KG1 (cell line): ENCODE data around the gene PDE6G.

Source experiments
- DNase-seq: peaks from one replicate; lab custom pipeline; 2025; lab: John Stamatoyannopoulos, UW

PDE6G gene

DNA sequence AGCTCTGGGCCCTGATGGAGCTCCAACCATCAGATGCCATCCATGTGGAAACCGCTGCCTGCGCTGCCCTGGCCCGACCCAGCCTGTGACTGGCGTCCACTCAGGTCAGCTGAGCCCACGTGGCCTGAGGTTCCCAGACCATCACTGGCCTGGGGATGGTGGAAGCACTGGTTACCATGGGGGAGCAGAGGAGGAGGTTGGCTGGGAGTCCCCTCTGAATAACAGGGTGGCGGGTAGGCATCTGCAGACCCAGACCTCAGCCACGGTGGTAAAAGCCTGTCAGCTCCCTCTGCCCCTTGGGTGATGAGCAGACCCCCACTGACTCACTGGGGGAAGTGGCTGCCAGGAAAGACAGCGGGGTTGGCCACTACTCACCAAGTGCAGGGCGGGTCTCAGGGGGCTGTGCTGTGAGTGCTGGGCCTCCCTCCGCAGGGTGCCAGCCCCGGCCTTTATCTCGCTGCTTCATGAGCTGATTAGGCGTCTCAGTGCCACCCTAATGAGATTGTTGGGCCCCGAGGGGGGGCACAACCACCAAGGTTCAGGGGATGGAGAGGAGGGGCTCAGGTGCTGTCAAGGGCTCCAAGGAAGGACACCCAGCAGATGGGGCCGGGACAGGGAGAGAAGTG, at the start of gene PDE6G:
Gene PDE6G, minus strand, starts transcription at position 425 of the 626 bp plus-strand sequence. CDS start 3,237 bp downstream, outside the sequence.
- no peak for DNase-seq

DNA sequence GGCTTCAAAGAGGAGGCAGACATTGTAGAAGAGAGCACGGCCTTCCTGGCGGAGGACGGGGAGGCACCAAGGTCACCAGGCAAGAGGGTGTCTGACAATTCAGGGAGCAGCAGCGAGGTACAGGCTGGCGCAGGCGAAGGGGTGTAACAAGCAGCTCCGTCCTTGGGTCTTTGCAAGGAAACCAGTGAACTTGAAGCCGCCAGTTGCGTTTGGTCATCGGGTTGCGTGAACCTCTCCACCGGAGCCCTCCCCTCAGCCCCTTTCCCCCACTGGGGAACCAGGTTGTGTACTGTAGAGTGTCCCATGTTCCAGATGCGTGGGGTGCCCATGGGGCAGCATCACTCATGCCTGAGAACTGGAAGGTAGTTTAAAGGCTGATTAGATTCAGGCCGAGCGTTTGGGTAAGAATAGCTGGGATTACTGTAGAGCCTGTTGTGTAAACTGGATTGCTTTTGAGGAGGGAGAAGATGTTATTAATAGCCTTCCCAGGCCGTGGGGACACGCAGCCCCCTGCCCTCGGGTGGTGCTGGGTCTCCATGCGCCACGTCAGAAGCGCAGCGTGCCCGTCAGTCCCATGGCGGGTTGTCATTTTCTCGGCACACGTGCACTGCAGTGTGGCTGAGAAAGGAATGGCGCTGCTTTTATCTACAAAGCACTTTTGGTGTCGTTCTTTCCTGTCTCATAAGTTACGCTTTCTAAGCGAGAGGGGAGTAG, 49.3 kb upstream of the PDE6G start:
- no peak for DNase-seq

DNA sequence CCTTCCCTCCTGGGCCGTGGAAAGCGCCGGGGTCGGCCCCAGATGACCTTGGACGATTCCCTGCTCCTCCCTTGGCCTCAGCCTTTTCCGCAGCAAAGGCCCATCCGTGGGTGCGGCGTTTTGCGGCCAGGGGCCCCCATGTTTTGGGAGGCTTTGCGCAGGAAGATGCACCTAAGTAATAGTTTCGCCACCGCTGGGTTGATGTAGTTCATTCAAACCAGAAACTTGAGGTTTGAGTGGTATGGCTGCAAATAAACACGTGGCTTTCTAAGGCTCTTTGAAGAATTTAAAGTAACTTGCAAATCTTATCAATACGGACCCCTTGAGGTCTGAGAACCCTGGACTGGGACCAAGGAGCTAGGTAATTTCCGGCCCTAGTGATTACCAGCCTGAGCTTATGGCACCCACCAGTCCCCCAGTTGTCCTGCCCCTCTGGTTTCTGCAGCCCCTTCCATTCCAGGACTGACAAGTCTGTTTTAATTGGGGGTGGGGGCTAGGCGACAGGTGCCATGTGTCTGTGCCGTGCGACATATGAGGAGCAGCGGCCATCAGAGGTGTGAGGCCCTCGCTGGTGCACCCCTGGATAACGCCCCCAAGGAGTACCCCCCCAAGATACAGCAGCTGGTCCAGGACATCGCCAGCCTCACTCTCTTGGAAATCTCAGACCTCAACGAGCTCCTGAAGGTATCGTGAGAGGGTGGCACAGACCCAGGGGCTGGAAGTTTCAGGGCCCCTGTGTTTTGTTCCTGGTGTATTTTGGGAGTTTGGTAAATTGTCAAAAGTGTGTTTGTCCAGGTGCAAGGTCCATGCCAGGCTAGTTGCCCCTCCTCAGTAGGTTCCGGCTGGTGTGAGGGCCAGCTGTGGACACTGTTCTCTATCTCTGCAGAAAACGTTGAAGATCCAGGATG, 47.7 kb upstream of the PDE6G start:
- no peak for DNase-seq

DNA sequence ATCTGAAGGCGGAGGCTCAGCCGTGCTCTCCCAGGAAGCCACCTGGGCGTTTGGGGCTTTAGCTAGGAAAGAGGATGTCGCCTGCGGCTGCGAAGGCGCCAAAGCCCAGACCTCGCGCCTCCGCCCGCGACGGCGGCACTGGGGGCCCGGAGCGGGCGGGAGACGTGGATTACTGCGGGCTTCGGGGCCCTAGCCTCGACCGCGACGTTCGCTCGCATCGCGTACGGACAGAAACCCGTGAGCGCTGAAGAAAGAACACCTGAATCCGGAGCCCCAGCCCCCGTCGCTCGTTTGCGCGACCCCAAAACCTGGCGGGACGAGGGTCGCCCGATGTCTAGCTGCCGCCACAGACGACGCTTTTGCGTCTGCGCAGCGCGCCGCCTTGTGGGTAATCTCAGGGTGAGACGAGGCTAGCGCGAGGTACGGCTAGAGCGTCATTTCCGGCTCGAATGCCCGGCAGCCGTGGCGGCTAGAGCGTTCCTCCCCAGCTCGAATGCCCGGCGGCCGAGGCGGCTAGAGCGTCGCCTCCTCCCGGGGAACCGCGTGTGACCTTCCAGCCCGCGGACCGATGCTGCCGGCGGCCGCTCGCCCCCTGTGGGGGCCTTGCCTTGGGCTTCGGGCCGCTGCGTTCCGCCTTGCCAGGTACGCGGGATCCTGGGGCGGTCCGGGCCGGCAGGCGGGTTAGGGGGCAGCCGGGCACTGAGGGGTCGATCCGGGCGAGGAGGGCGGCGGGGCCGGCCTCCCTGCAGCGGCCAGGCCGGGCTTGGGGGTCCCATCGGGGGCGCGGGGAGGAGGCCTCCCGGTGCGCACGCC, 46.8 kb upstream of the PDE6G start, which contains the start of gene MRPL12:
Gene MRPL12, plus strand, starts transcription at position 434 of the 813 bp plus-strand sequence. Its CDS starts 135 bp downstream, at position 569.
- peak; percentile 78 for DNase-seq

DNA sequence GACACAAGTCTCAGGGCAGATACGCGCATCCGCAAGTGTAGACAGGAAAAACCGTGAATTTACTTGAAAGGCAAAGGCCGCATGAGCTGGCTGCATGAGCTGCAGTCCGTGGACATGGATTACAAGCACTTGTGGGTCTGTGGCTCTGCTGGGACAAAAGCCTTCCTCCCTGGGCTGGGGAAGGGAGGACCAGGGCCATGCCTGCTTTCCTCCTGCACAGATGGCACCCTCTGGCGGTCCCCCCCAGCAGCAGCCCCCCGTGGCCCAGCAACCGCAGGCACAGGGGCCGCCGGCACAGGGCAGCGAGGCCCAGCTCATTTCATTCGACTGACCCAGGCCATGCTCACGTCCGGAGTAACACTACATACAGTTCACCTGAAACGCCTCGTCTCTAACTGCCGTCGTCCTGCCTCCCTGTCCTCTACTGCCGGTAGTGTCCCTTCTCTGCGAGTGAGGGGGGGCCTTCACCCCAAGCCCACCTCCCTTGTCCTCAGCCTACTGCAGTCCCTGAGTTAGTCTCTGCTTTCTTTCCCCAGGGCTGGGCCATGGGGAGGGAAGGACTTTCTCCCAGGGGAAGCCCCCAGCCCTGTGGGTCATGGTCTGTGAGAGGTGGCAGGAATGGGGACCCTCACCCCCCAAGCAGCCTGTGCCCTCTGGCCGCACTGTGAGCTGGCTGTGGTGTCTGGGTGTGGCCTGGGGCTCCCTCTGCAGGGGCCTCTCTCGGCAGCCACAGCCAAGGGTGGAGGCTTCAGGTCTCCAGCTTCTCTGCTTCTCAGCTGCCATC, 45.1 kb upstream of the PDE6G start:
- DNase-seq = no peak

DNA sequence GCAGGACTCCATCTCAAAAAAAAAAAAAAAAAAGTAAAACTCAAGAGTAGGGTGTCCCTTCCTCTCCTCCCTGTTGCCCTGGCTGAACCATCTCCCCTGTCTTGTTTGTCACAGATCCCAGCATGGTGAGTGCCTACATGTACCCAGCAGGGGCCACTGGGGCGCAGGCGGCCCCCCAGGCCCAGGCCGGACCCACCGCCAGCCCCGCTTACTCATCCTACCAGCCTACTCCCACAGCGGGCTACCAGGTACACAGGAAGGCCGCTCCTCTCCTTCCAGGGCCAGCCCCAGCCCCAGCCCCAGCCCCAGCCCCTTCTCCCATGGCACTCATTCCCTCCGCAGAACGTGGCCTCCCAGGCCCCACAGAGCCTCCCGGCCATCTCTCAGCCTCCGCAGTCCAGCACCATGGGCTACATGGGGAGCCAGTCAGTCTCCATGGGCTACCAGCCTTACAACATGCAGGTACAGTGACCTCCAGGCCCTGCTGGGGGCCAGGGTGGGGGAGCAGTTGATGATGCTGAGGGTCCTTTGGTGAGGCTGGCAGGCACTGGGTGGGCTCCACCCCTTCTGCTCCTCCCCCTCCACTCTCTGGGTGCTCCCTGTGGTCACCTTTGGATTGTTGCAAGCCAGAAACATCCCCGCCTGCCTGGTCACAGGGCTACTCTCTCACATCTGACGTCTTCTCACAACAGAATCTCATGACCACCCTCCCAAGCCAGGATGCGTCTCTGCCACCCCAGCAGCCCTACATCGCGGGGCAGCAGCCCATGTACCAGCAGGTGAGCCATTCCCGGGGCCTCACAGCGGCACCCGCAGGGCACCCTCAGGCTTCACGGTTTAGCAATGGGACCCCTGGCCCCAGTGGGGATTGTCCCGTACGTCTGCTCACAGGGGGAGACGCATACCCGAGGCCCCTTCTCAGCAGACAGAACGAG, 44.3 kb upstream of the PDE6G start:
- DNase-seq = no peak

DNA sequence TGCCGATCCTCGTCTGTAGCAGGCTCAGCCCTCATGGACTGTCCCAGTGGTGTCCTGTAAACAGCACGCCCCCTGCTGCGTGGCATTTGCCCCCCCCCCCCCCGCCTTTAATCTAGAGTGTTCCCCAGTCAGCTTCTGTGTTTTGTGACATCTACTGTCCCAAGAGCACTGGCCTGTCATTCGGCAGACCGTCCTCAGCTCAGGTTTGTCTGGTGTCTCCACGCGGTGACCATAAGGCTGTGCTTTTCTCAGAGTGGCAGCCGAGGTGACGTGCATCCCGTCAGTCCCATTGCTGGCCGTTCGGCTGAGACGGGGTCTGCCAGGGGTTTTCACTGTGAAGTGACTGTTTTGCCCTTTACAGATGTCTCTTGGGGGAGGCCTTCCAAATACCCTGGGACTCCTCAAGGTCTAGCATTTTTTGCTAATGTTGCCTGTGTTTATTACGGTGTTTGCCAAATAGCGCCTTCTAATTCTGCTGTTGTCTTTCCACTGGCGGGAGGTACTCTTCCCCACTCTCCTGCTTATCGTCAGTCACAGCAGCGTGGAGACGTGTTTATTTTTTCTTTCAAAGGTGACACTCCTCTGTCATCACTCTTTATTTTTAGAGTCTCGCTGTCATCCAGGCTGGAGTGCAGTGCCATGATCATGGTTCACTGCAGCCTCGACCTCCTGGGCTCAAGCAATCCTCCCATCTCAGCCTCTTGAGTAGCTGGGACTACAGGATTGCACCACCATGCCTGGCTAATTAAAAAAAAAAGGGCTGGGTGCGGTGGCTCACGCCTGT, 41.1 kb upstream of the PDE6G start:
- DNase-seq = no peak

DNA sequence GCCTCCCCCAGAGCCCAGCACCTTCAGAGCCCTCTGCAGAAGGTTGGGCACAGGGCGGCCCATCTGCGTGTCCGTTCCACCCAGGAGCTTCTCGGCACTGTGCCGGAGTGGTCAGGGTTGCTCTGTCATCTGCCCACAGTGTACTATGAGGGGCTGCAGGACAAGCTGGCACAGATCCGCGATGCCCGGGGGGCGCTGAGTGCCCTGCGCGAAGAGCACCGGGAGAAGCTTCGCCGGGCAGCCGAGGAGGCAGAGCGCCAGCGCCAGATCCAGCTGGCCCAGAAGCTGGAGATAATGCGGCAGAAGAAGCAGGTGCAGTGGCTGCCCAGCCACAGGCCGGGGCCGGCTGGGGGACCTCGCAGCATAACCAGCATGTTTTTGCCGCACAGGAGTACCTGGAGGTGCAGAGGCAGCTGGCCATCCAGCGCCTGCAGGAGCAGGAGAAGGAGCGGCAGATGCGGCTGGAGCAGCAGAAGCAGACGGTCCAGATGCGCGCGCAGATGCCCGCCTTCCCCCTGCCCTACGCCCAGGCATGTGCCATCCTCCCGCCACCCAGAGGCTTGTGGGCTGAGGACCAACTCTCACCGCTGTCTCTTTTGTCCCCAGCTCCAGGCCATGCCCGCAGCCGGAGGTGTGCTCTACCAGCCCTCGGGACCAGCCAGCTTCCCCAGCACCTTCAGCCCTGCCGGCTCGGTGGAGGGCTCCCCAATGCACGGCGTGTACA, 40.0 kb upstream of the PDE6G start:
- DNase-seq = no peak

DNA sequence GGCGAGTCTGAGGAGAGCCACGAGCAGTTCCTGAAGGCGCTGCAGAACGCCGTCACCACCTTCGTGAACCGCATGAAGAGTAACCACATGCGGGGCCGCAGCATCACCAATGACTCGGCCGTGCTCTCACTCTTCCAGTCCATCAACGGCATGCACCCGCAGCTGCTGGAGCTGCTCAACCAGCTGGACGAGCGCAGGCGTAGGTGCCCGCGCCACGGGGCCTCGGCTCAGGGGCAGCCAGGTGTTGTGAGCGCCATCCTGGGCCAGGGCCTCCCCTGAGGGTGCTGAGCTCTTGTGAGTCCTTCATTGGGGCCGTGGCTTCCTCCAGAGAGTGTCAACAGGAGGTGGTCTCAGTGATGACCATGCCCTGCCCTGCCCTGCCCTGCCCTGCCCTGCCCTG, 39.5 kb upstream of the PDE6G start:
- no peak for DNase-seq

DNA sequence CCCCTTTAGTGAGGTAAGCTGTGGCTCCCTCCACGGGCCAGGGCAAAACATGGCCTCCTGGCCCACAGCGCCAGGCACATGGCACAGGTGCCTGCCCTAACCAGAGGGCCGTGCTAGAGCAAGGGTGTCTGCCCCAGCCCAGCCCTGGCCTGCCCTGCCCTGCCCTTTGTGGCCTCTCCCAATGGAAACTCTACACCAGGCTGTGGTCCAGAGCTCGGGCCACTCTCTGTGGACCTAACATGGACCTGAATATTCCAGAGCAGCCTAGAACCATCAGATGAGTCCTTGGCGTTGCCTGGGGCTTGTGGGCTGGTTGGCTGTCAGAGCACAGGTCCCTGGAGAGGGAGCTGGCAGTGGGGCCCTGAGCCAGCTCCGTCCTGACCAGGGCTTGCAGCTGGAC, 38.9 kb upstream of the PDE6G start:
- no peak for DNase-seq

DNA sequence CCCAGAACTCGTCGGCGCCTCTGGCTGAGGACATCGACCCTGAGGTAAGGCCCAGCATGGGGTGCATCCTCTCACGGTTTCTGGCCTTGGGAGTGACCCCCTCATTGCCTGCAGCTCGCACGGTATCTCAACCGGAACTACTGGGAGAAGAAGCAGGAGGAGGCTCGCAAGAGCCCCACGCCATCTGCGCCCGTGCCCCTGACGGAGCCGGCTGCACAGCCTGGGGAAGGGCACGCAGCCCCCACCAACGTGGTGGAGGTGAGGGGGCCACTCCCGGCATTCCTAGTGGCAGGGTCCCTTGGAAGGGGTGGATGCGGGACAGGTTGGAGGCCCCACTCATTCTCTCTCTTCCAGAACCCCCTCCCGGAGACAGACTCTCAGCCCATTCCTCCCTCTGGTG, 38.5 kb upstream of the PDE6G start:
- no peak for DNase-seq

DNA sequence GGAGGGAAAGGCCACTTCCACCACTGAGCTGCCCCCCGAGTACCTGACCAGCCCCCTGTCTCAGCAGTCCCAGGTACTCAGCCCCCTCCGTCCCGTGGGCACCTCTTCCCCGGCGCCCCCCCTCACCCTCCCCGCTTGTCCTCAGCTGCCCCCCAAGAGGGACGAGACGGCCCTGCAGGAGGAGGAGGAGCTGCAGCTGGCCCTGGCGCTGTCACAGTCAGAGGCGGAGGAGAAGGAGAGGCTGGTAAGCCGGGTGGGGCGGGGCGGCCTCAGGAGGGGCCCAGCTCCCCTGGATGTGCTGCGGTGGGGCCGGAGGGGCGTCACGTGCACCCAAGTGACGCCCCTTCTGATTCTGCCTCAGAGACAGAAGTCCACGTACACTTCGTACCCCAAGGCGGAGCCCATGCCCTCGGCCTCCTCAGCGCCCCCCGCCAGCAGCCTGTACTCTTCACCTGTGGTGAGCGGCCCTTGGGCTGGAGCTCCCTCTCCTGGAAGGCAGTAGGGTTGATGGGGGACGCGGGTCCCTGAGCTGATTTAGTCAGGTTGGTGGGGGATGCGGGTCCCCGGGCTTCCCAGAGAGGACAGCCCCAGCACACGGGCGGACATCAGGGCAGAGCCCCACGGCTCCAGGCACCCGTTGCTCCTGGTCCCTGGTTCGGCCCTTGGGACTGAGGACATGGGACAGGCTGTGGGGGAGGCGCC, 37.3 kb upstream of the PDE6G start:
- DNase-seq = no peak

DNA sequence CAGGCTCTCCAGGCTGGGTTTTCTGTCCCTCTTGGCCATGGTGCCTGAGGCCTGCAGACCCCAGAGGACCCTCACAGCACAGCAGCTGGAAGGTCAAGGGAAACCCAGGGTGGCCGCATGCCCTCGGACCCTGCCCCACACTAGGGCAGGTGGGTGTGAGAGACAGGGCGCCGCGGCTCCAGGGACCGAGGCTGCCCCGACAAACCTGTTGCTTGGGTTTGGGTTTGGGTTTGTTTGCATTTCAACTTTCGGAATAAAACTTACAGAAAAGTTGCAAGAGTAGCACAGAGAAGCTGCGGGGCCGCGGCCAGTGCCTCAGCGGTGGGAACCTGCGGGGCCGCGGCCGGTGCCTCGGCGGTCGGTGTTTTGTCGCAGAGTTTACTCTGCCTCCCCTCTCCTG, 35.3 kb upstream of the PDE6G start:
- no peak for DNase-seq

DNA sequence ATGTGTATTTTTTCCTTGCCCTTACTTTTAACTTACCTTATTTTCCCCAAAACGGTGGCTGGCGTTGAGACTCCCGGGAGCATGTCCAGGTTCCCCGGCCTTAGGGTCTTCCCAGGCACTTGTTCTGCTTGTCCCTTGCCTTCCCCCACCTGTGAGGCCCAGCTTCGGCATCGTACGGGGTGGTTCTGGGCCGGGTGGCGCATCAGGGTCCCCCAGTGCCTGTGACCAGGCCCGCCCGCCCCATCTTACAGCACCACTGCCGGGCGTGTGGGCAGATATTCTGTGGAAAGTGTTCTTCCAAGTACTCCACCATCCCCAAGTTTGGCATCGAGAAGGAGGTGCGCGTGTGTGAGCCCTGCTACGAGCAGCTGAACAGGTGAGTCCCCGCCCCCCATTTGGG, 34.9 kb upstream of the PDE6G start:
- no peak for DNase-seq

DNA sequence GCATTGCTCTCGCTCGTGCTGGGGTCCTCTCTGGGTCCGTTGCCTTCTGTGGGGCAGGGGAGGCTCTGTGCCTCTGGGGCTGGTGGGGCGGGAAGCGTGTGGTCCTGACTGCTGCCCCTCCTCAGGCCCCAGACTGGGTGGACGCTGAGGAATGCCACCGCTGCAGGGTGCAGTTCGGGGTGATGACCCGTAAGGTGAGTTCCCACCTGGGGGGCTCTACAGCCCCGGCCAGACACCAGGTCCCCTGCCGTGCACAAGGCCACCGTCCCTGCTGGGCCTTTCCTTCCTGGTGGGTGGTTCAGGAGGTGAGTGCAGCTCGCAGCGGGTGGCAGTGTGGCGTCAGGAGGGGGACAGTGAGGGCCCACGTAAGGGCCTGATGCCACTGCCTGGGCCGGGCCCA, 34.2 kb upstream of the PDE6G start:
- DNase-seq = no peak

DNA sequence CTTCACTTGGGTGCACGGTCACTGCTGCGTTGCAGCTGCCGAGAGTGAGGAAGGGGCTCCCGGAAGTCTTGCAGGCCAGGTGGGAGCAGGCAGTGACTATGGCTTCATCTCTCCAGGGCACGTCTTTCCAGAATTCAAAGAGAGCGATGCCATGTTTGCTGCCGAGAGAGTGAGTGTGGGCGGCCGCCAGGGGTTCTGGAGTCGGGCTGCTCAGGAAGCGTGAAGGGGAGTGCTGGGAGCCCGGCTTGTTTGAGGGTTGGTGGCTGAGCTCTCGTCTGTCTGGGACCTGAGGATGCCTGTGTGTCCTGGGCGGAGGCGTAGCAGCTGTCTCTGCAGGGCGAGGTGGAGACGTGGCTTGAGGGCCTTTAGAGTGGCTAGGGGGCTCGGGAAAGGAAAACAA, 33.7 kb upstream of the PDE6G start:
- no peak for DNase-seq

DNA sequence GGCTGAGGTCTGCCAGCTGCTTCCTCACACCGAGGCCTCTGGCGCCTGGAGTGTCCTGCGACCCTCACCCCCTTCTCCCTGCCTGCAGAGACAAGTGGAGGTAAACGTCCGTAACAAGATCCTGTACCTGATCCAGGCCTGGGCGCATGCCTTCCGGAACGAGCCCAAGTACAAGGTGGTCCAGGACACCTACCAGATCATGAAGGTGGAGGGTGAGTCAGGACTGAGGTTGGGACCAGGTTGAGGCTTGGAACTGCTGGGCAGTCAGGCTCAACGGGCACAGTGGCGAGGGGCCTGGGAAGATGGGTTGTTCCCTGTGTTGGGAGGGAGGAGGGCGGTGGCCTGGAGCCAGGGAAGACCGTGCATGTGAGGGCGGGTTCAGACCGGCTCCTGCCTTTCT, 32.3 kb upstream of the PDE6G start:
- no peak for DNase-seq
